ENCODE measurements around the gene GTPBP6.
"Not testable (repeated sequence)": the region's sequence is repeated elsewhere in the genome, so short reads cannot be mapped to it uniquely, and the experiment has no call there.

Gene GTPBP6

DNA sequence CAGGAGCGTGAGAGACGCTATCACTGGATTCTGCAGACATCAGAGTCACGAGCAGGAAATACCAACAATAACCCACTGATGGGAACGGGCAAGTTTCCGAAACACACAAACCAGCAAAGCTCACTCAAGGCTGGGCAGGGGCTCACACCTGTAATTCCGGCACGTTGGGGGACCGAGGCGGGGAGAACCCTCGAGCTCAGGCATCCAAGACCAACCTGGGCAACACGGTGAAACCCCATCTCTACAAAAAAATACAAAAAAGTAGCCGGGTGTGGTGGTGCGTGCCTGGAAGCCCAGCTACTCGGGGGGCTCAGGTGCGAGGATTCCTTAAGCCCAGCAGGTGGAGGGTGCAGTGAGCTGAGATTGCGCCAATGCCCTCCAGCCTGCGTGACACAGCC lies 17.2 kb upstream of the GTPBP6 start:
- DNase-seq (ENCODE audit: low read depth in 4 of 4, low spot score in 1 of 4) = no peak

- no peak for DNase-seq (ENCODE audit: low read depth in 4 of 4, low spot score in 1 of 4)
Observed at GRCh38 chrX:334971-335757, 16.6 kb upstream of the GTPBP6 start.

DNA sequence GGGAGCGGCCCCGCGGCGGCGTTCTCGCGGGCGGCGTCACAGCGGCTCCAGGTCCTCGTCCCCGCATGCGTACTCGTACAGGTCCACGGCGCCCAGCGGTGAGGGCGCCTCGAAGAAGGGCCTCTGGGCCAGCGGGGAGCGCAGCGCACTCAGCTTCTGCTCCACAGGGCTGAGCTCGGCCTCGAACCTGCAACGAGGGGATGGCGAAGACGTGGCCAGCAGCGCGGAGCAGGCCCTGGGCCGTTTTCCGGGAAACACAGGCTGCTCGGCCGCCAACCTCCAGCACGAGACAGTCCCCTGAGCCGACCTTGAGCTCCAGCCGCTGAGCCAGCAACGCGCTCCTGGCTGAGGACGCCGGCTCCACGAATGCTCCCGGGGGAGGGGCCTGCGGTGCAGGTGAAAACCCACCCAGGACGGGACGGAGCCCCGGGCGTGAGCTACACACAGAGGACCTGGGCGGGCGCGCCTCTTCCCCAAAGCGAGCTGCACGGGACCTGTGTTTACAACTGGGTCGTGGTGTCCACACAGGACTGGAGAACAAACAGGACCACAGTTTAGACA lies 15.8 kb upstream of the GTPBP6 start:
- no peak for DNase-seq (ENCODE audit: low read depth in 4 of 4, low spot score in 1 of 4)

DNA sequence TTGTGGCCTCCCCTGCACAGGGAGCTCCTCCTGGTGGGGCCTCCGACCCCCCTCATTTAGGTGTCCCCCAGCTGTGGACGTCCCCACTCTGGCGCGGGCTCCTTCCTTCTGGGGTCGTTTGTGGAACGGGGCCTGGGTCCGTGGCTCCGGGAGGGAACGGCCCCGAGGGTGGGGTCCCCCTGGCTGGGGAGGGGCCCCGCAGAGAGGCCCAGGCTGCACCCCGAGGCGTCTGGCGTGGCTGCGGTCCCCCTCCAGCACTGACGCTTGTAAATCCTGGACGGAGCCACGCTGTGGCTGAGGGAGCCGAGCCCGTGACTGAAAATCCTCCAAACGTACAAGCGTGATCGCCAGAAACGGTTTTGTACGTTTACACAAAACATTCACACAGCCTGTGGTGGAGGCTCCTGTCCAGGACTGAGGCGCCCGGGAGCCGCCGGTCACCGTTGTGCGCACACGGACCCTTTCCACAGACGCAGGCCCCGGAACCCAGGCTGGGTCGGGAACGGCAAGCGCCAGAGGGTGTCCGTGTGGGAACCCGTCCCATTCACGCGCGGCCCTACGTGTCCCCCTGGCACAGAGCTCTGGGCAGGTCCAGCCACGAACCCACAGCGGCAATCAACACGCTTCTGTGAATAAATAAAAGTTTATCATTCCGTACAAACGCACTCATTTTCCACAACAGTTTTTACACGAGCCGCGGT lies 15.2 kb upstream of the GTPBP6 start:
- no peak for DNase-seq (ENCODE audit: low read depth in 4 of 4, low spot score in 1 of 4)

- no peak for DNase-seq (ENCODE audit: low read depth in 4 of 4, low spot score in 1 of 4)
Observed at GRCh38 chrX:332916-333610, 14.5 kb upstream of the GTPBP6 start.

DNA sequence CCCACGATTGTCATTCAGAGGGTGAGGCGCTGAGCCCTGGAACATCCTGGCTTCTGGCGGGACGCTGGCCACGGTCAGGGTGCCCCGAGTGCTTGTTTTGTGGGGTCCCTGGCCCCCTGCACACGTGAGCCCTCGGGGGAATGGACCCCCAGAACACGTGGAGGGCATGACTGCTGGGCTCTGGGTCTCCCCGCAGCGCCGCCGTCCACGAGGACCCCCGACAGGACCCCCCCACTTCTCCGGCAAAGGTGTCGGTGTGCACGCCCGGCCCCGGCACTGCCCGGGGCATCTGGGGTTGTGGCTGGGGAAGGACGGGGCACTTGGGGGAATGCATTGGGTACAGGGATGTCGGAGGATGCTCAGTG lies 13.9 kb upstream of the GTPBP6 start:
- no peak for DNase-seq (ENCODE audit: low read depth in 4 of 4, low spot score in 1 of 4)

DNA sequence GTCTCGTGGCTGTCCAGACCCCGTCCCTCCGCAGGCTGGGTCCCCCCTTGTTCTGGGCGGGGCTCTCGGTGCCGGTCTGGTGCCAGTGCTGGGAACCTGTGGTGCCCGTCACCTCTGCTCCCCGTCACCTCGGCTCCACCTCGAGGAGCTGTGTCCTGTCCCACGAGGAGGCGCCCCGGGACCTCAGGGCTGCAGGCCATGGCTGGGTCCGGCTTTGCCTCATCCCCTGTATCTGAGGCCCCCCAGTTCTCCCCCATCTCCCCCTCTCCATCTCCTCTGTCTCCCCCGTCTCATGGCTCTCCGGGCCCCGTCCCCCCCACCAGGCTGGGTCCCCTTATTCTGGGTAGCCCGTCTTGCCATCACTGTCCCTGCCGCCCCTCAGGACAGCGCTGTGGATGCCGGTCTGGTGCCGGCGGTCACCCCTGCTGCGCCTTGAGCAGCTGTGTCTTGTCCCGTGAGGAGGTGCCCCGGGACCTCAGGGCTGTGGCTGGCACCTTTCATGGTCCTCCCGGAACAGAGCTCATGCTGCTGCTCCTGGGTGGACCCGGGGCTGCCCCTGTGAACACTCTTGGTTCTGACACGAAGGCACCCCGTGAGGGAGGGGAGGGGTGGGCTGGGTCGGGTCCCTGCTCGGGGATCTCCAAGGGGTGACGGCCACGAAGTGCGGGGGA lies 13.4 kb upstream of the GTPBP6 start:
- no peak for DNase-seq (ENCODE audit: low read depth in 4 of 4, low spot score in 1 of 4)

GRCh38 chrX:331151-331824 lies 12.7 kb upstream of the GTPBP6 start:
- no peak for DNase-seq (ENCODE audit: low read depth in 4 of 4, low spot score in 1 of 4)

GRCh38 chrX:330726-331150 lies 12.1 kb upstream of the GTPBP6 start:
- no peak for DNase-seq (ENCODE audit: low read depth in 4 of 4, low spot score in 1 of 4)

DNA sequence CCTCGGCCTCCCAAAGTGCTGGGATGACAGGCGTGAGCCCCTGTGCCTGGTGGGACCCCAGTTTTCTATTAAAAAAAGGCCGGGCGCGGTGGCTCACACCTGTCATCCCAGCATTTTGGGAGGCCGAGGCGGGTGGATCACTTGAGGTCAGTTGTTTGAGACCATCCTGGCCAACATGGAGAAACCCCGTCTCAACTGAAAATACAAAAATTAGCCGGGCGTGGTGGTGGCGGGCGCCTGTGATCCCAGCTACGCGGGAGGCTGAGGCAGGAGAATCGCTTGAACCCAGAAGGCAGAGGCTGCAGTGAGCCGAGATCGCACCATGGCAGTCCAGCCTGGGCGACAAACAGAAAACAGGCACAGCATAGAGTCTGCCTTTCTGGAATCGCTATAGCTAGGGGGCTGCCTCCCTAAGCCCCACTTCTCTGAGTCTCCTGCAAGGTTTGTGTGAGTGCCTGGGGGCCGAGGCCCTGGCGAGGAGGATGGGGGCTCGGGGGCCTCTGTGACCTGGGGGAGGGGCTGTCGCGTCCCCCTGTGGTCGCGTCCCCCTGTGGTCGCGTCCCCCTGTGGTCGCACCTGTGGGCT lies 11.6 kb upstream of the GTPBP6 start:
- DNase-seq (ENCODE audit: low read depth in 4 of 4, low spot score in 1 of 4) = not testable (repeated sequence)

GRCh38 chrX:329291-329910 lies 10.8 kb upstream of the GTPBP6 start:
- no peak for DNase-seq (ENCODE audit: low read depth in 4 of 4, low spot score in 1 of 4)

- DNase-seq (ENCODE audit: low read depth in 4 of 4, low spot score in 1 of 4) = no peak
Observed at GRCh38 chrX:327660-328126, 9.1 kb upstream of the GTPBP6 start.

DNA sequence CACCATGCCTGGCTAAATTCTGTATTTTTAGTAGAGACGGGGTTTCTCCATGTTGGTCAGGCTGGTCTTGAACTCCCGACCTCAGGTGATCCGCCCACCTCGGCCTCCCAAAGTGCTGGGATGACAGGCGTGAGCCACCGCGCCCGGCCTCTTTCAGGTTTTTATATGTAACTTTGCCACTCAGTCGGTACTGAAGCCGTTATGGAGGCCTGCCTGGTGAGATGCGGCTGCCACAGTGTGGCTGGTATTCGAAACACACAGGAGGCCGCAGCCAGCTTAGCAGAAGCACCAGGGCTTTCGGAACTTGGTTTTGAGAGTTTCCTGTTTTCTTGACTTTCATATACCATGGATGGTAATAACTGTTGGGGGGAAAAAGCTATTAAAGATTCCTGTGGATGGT lies 6.1 kb upstream of the GTPBP6 start:
- DNase-seq (ENCODE audit: low read depth in 4 of 4, low spot score in 1 of 4) = not testable (repeated sequence)

GRCh38 chrX:323721-324628 lies 5.4 kb upstream of the GTPBP6 start:
- DNase-seq (ENCODE audit: low read depth in 4 of 4, low spot score in 1 of 4) = no peak

GRCh38 chrX:320126-320783 lies 1.7 kb upstream of the GTPBP6 start:
- no peak for DNase-seq (ENCODE audit: low read depth in 4 of 4, low spot score in 1 of 4)

DNA sequence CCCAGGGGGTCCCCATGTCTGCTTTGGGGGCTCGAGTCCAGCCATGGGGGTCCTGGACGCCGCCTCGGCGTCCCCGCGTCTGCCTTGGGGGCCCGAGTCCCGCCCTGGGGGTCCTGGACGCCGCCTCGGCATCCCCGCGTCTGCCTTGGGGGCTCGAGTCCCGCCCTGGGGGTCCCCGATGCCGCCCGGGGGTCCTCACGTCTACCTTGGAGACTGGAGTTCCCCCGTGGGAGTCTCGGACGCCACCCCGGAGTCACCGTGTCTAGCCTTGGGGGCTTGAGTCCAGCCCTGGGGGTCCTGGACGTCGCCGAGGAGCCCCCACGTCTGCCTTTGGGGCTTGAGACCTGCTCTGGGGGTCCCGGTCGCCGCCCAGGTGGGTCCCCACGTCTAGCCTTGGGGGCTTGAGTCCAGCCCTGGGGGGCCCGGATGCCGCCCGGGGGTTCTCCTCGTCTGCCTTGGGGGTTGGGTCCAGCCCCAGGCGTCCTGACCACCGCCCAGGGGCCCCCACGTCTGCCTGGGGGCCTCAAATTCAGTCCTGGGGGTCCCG lies 1.1 kb upstream of the GTPBP6 start:
- no peak for DNase-seq (ENCODE audit: low read depth in 4 of 4, low spot score in 1 of 4)

- DNase-seq (ENCODE audit: low read depth in 4 of 4, low spot score in 1 of 4) = peak; percentile 96 to 98 (median 97)
Observed at GRCh38 chrX:318068-318738, 393 bp downstream of the GTPBP6 start.

All from stimulated activated CD4-positive, alpha-beta T cell treated with anti-CD3 and anti-CD28 coated beads, Interleukin-1b, Interleukin-23, amount 100 ng/mL, for 24 hours (primary cell).